H1 (cell line): ENCODE data around the gene VWF. TPM values are rescaled to one million over a fixed set of nuclear protein-coding genes. Genes with fewer than 3 reads are reported as not detected.
"Not testable (repeated sequence)": the region's sequence is repeated elsewhere in the genome, so short reads cannot be mapped to it uniquely, and the experiment has no call there.

Experiments
- CTCF ChIA-PET: fragments of 300-600 bp; sonication (Branson Sonifier 250); formaldehyde crosslinking; loops from one replicate; lab custom pipeline; 2021; ENCODE audit not compliant: partially characterized antibody; lab: Charles Lee
- POLR2A ChIA-PET: fragments of 300-600 bp; sonication (Branson Sonifier 250); formaldehyde crosslinking; loops from one replicate; lab custom pipeline; 2021; ENCODE audit warnings: inconsistent platforms; ENCODE audit not compliant: partially characterized antibody; lab: Charles Lee
- DNase-seq, 2 experiments: peaks; one replicate each; pipeline versions ENCODE4 v3.0.0 to v3.0.0-alpha.2; 2010 to 2022; ENCODE audit warnings: low spot score in 2 of 2, low read depth in 1 of 2, mixed read lengths in 1 of 2
- FAIRE-seq: peaks from 2 replicates; lab custom pipeline; 2011; peaks lifted over from hg19 to GRCh38; lab: Jason Lieb, UNC
- H2AFZ ChIP-seq: 2 replicates; pipeline ENCODE4 v1.8.1; 2012; ENCODE audit warnings: low read length, inconsistent platforms
- H2AK5ac ChIP-seq: 2 replicates; pipeline ENCODE4 v1.6.1; 2013; ENCODE audit warnings: low read depth, low read length
- H2BK120ac ChIP-seq: replicated peaks from 2 replicates; pipeline ENCODE3; 2013; ENCODE audit warnings: low read depth, low read length, inconsistent platforms
- H2BK12ac ChIP-seq: 2 replicates; pipeline ENCODE4 v1.6.1; 2013; ENCODE audit warnings: low read depth, low read length
- H2BK15ac ChIP-seq: 2 replicates; pipeline ENCODE4 v1.6.1; 2013; ENCODE audit warnings: low read length
- H2BK20ac ChIP-seq: 2 replicates; pipeline ENCODE4 v1.6.1; 2013; ENCODE audit warnings: low read length
- H2BK5ac ChIP-seq: 2 replicates; pipeline ENCODE4 v1.6.1; 2013; ENCODE audit warnings: low read depth, low read length
- H3K14ac ChIP-seq: 2 replicates; pipeline ENCODE4 v1.6.1; 2013; ENCODE audit warnings: inconsistent platforms; ENCODE audit not compliant: insufficient read length
- H3K18ac ChIP-seq: 2 replicates; pipeline ENCODE4 v1.6.1; 2013; ENCODE audit warnings: low read length; ENCODE audit errors: extremely low read depth
- H3K23ac ChIP-seq: 2 replicates; pipeline ENCODE4 v1.6.1; 2013; ENCODE audit warnings: inconsistent platforms; ENCODE audit not compliant: insufficient read length
- H3K23me2 ChIP-seq: 2 replicates; pipeline ENCODE4 v1.6.1; 2013; ENCODE audit warnings: low read depth, low read length
- H3K27ac ChIP-seq: 2 replicates; pipeline ENCODE4 v1.6.1; 2011; ENCODE audit warnings: low read depth, low read length, inconsistent platforms
- H3K27me3 ChIP-seq, 4 experiments: replicated peaks in 1 of 4; 1 replicate in 1 of 4; 2 replicates in 3 of 4; pipeline versions ENCODE4 v1.6.1 to v1.8.1; 2011 to 2013; ENCODE audit warnings: low read length in 3 of 4, mild to moderate bottlenecking in 3 of 4, inconsistent platforms in 2 of 4, mixed read lengths in 2 of 4, moderate library complexity in 1 of 4; ENCODE audit not compliant: control insufficient read depth in 3 of 4, insufficient read depth in 3 of 4; ENCODE audit errors: extremely low read depth in 1 of 4
- H3K36me3 ChIP-seq, 4 experiments: 2 replicates each; pipeline versions ENCODE4 v1.6.1 to v1.8.1; 2011 to 2013; ENCODE audit warnings: mild to moderate bottlenecking in 4 of 4, low read length in 3 of 4, moderate library complexity in 2 of 4, control low read depth in 1 of 4, inconsistent platforms in 1 of 4; ENCODE audit not compliant: insufficient read depth in 4 of 4, control insufficient read depth in 2 of 4
- H3K4ac ChIP-seq: replicated peaks from 2 replicates; pipeline ENCODE3; 2013; ENCODE audit warnings: low read length, low read depth, mixed read lengths, inconsistent platforms; ENCODE audit not compliant: insufficient read length
- H3K4me1 ChIP-seq, 4 experiments: replicated peaks in 1 of 4; 1 replicate in 1 of 4; 2 replicates in 3 of 4; pipeline versions ENCODE4 v1.6.1 to v1.8.1; 2011 to 2013; ENCODE audit warnings: low read length in 3 of 4, inconsistent platforms in 2 of 4, mixed read lengths in 1 of 4; ENCODE audit not compliant: insufficient read depth in 4 of 4, control insufficient read depth in 3 of 4
- H3K4me2 ChIP-seq, 2 experiments: 2 replicates each; pipeline versions ENCODE4 v1.6.1 to v1.8.1; 2011 to 2013; ENCODE audit warnings: low read depth in 2 of 2, low read length in 2 of 2, control low read depth in 1 of 2, inconsistent platforms in 1 of 2, mild to moderate bottlenecking in 1 of 2; ENCODE audit not compliant: insufficient read depth in 1 of 2
- H3K4me3 ChIP-seq, 4 experiments: fragments of 200-600, 300-600 bp in 1 of 4; sonication (generic), shearing (Covaris generic), sonication (Bioruptor Twin) in 1 of 4; 2 replicates each; pipeline versions ENCODE4 v1.5.1 to v1.8.1; 2011 to 2016; ENCODE audit warnings: low read length in 4 of 4, low read depth in 3 of 4, control low read depth in 2 of 4, inconsistent platforms in 2 of 4, mild to moderate bottlenecking in 2 of 4, mixed read lengths in 1 of 4, moderate library complexity in 1 of 4; ENCODE audit not compliant: insufficient read depth in 2 of 4; ENCODE audit errors: extremely low read depth in 1 of 4
- H3K56ac ChIP-seq: replicated peaks from 2 replicates; pipeline ENCODE3; 2013; ENCODE audit warnings: low read depth, mild to moderate bottlenecking, mixed read lengths, low read length, inconsistent platforms; ENCODE audit not compliant: insufficient read length
- H3K79me1 ChIP-seq: 2 replicates; pipeline ENCODE4 v1.6.1; 2013; ENCODE audit warnings: low read depth, low read length, control low read depth
- H3K79me2 ChIP-seq, 2 experiments: 2 replicates each; pipeline versions ENCODE4 v1.6.1 to v1.8.1; 2012 to 2013; ENCODE audit warnings: low read length in 2 of 2, mild to moderate bottlenecking in 2 of 2, inconsistent platforms in 1 of 2; ENCODE audit not compliant: insufficient read depth in 2 of 2, control insufficient read depth in 1 of 2
- H3K9ac ChIP-seq, 4 experiments: replicated peaks in 1 of 4; 1 replicate in 1 of 4; 2 replicates in 3 of 4; pipeline versions ENCODE4 v1.6.1 to v1.8.1; 2011 to 2013; ENCODE audit warnings: low read depth in 3 of 4, low read length in 3 of 4, control low read depth in 2 of 4, mild to moderate bottlenecking in 2 of 4, moderate library complexity in 2 of 4, inconsistent platforms in 1 of 4; ENCODE audit errors: extremely low read depth in 1 of 4
- H3K9me3 ChIP-seq, 2 experiments: 2 replicates each; pipeline versions ENCODE4 v1.6.1 to v1.8.1; 2012 to 2013; ENCODE audit warnings: mild to moderate bottlenecking in 2 of 2, moderate library complexity in 2 of 2, control low read depth in 1 of 2, inconsistent platforms in 1 of 2, low read depth in 1 of 2, low read length in 1 of 2, mixed read lengths in 1 of 2; ENCODE audit not compliant: insufficient read depth in 2 of 2
- H4K20me1 ChIP-seq, 2 experiments: replicated peaks in 1 of 2; 2 replicates each; pipeline versions ENCODE3 to v1.8.1; 2011 to 2013; ENCODE audit warnings: inconsistent platforms in 2 of 2, low read length in 2 of 2, mild to moderate bottlenecking in 1 of 2; ENCODE audit not compliant: insufficient read depth in 2 of 2, control insufficient read depth in 1 of 2
- H4K5ac ChIP-seq: 2 replicates; pipeline ENCODE4 v1.6.1; 2013; ENCODE audit warnings: low read length, low read depth, mixed read lengths, inconsistent platforms; ENCODE audit not compliant: insufficient read length
- H4K8ac ChIP-seq: 2 replicates; pipeline ENCODE4 v1.8.0; 2013; ENCODE audit warnings: mild to moderate bottlenecking, moderate library complexity, low read length, inconsistent platforms; ENCODE audit not compliant: insufficient read depth; ENCODE audit errors: extremely low read depth
- H4K91ac ChIP-seq: replicated peaks from 2 replicates; pipeline ENCODE3; 2013; ENCODE audit warnings: low read length, mixed read lengths, inconsistent platforms; ENCODE audit not compliant: insufficient read length
- WGBS, 2 experiments: shearing (Covaris generic) in 1 of 2; methylation state at CpG; one replicate each; pipeline versions ENCODE4 v1.1.6 to v1.1.7; 2013 to 2015; ENCODE audit warnings: low lambda C conversion rate in 2 of 2, mixed read lengths in 2 of 2, inconsistent platforms in 1 of 2, low coverage in 1 of 2, missing lambda C conversion rate in 1 of 2; ENCODE audit not compliant: insufficient replicate concordance in 2 of 2, insufficient coverage in 1 of 2, insufficient read length in 1 of 2; ENCODE audit errors: extremely low coverage in 1 of 2, missing lambda C conversion rate in 1 of 2; 5-methylcytosine and 5-hydroxymethylcytosine counted together
- polyA plus RNA-seq, 7 experiments: library from polyadenylated mRNA; depleted of rRNA in 3 of 7; stranded (reverse) in 5 of 7; unstranded in 2 of 7; fragments of >200 nt in 5 of 7; fragments of 200-250 nt in 2 of 7; gene quantifications; 1 replicate in 5 of 7; 2 replicates in 1 of 7; 4 replicates in 1 of 7; pipeline versions ENCODE4 v1.2.1 to v1.2.3, GENCODE V29; 2011 to 2013; ENCODE audit warnings: missing spikeins in 2 of 7, mixed read lengths in 2 of 7
- total RNA-seq: library from RNA; stranded (reverse); fragmentation: NEBNext Ultra II Directional; extraction: Animal tissue kit (Norgen Biotek cat#: 25700); gene quantifications from 2 replicates; pipeline ENCODE4 v1.2.1, GENCODE V29; 2021

The VWF gene
- total and polyA plus RNA-seq, 2 of the 8 experiments (the other 6 are each of a cell fraction or from before 2014, with no cell fraction given) = 0.39 to 0.60 TPM

DNA sequence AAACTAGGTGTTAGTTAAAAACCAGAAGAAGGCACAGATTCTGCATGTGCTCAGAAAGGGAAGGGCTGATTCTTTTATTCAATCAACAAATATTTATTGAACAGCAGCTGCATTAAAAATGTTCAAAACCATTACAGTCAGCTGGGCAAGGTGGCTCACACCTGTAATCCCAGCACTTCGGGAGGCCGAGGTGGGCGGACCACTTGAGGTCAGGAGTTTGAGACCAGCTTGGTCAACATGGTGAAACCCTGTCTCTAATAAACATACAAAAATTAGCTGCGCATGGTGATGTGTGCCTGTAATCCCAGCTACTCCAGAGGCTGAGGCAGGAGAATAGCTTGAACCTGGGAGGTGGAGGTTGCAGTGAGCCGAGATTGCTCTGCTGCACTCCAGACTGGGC, 22.4 kb downstream of the VWF start:
- H2BK12ac ChIP-seq, H3K27ac ChIP-seq, H2BK15ac ChIP-seq, H3K4me1 ChIP-seq, H2BK5ac ChIP-seq, H4K8ac ChIP-seq, H3K79me1 ChIP-seq, H3K9me3 ChIP-seq, H3K27me3 ChIP-seq, H3K56ac ChIP-seq, H2AFZ ChIP-seq, H4K5ac ChIP-seq, POLR2A ChIA-PET, H4K91ac ChIP-seq, H3K23me2 ChIP-seq, H2BK20ac ChIP-seq, FAIRE-seq, H3K9ac ChIP-seq, H4K20me1 ChIP-seq, H3K79me2 ChIP-seq, H3K18ac ChIP-seq, H3K23ac ChIP-seq, H3K36me3 ChIP-seq, H3K14ac ChIP-seq, DNase-seq, H2BK120ac ChIP-seq, H2AK5ac ChIP-seq, H3K4ac ChIP-seq, H3K4me3 ChIP-seq, H3K4me2 ChIP-seq: not testable (repeated sequence)
- CTCF ChIA-PET = interaction anchor here (0.9 to 1.1 kb wide), 2 partner anchors 93 to 114 kb away, joined by 3 to 4 read pairs; no protein-coding TSS in a partner anchor
- 98% methylated on average over 5 of the region's 5 CpGs; no CpG with 5 or more reads in 1 of the 2 experiments for WGBS, 2 experiments
